Measurements from ENCODE around the gene EXT2. TPM values are rescaled to one million over a fixed set of nuclear protein-coding genes. Genes with fewer than 3 reads are reported as not detected.

Gene EXT2
- total and polyA plus RNA-seq, 2 of the 13 experiments (the other 11 are each of a cell fraction or from before 2014, with no cell fraction given): 61.5 to 68.7 TPM

DNA sequence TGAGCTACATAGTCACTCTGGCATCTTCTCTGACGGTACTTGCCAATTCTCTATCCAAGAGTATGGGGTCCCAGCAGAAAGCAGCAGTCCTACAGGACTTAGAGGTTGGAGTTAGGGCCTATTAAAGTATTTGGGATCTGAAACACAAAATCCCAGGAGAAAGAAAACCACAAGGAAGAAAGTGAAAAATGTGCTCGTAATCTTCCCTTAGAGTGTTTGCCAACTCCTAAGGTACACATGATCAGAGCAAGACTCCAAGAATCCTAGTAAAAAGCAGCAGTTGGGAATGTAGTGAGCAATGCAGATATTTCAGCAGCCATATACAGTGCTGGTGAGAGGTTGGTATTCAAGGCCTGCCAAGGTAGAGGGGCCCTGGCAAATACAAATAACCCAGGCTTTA, 71.6 kb downstream of the EXT2 start (continued):
- TF ChIP-seq, protein P1, sequence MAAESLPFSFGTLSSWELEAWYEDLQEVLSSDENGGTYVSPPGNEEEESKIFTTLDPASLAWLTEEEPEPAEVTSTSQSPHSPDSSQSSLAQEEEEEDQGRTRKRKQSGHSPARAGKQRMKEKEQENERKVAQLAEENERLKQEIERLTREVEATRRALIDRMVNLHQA (CRISPR knock-in tag; IDR thresholded peaks at IDR 0.05): no peak
- TF ChIP-seq TRIM24 (CRISPR knock-in tag; IDR thresholded peaks at IDR 0.05) (no peak), ARID2 (CRISPR knock-in tag; IDR thresholded peaks at IDR 0.05; ENCODE audit: borderline replicate concordance) (no peak), KDM4B (CRISPR knock-in tag; IDR thresholded peaks at IDR 0.05) (no peak), ZNF768 (CRISPR knock-in tag; IDR thresholded peaks at IDR 0.05) (no peak), ZNF549 (CRISPR knock-in tag; IDR thresholded peaks at IDR 0.05) (no peak)

DNA sequence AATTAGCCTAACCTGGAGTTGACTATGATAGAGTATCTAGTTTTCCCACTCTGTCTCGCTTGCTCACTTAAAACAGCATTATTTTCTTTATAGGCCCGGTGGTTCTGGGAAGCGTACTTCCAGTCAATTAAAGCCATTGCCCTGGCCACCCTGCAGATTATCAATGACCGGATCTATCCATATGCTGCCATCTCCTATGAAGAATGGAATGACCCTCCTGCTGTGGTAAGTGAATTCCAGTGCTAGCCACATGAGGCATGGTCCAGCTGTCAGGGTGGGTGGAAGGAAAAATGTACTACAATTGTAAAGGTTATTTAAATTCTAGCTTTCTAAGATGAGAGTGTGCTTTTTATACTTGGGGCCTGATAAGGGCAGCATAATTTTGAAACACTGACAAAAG, 76.0 kb downstream of the EXT2 start:
- CTCF ChIA-PET (ENCODE audit: low intra/inter-chr PET ratio, low total read pairs): no interaction called here
- in situ Hi-C loops (cut with HindIII; ENCODE audit: extremely low pct_ligation_motif_present, low pct_unique_long_range_greater_than_20kb): no loop called here
- TF ChIP-seq CBX5 (CRISPR knock-in tag; IDR thresholded peaks at IDR 0.05; ENCODE audit: borderline replicate concordance) (no peak), ZFAT (CRISPR knock-in tag; conservative IDR thresholded peaks at IDR 0.05) (no peak), NRL (CRISPR knock-in tag; IDR thresholded peaks at IDR 0.05; ENCODE audit: borderline replicate concordance) (no peak), NFYC (CRISPR knock-in tag; IDR thresholded peaks at IDR 0.05) (no peak), SMYD3 (CRISPR knock-in tag; IDR thresholded peaks at IDR 0.05) (no peak)

More for the DNA sequence above, 76.0 kb downstream of the EXT2 start:
- H2AFZ ChIP-seq (ENCODE audit: low read length): no peak overlapping the region
- ATAC-seq (no peak), DNase-seq (ENCODE audit: low spot score) (no peak), FAIRE-seq (no peak)
- H3K4me2 ChIP-seq (ENCODE audit: low read depth, low read length): no peak overlapping the region
- intact Hi-C loops (cut with micrococcal nuclease; ENCODE audit: unreplicated experiment): no loop called here
- POLR2A ChIA-PET: no interaction called here
- peaks cover 0 to 6% of the 10 kb centered on the region in 2 experiments; a peak in 1 of 5 replicates for H3K36me3 ChIP-seq (replicated peaks in 1 of 2; ENCODE audit: control insufficient read depth in 1 of 2, insufficient read depth in 2 of 2, low read length in 2 of 2)
- no peak overlapping the region for H3K27ac ChIP-seq (ENCODE audit: extremely low read length, insufficient read depth, low read length)
- no TSS peak for BruUV-seq (replicated peaks)
- no peaks in the 10 kb centered on the region for H3K9me3 ChIP-seq (ENCODE audit: low read length)
- no peaks in the 10 kb centered on the region for H3K27me3 ChIP-seq (ENCODE audit: control insufficient read depth in 1 of 2, insufficient read depth in 2 of 2, low read length in 2 of 2)
- no peak overlapping the region for H3K4me3 ChIP-seq (replicated peaks in 1 of 3; ENCODE audit: insufficient read depth in 1 of 3, low read depth in 2 of 3, low read length in 3 of 3)
- WGBS (ENCODE audit: low lambda C conversion rate): 100% methylated on average over 4 of the region's 4 CpGs
- no peaks in the 10 kb centered on the region for H3K4me1 ChIP-seq (ENCODE audit: insufficient read depth, low read length)
- no peaks in the 10 kb centered on the region for H4K20me1 ChIP-seq (ENCODE audit: insufficient read depth, low read length)
- no peaks in the 10 kb centered on the region for H3K79me2 ChIP-seq (ENCODE audit: insufficient read depth, low read length)
- no peak overlapping the region for H3K9ac ChIP-seq (ENCODE audit: insufficient read depth, low read depth, low read length)
